ENCODE data around the gene ESR2.
"Not testable (repeated sequence)": the region's sequence is repeated elsewhere in the genome, so short reads cannot be mapped to it uniquely, and the experiment has no call there.

The ESR2 gene

GRCh38 chr14:64037869-64038745 is 256.1 kb downstream of the ESR2 start:
- not testable (repeated sequence) for DNase-seq (ENCODE audit: low spot score)

- DNase-seq (ENCODE audit: low spot score) = no peak
Observed at GRCh38 chr14:64035143-64035542, 259.0 kb downstream of the ESR2 start.

Data from ecto neural progenitor cell (in vitro differentiated cells).